ENCODE measurements around the gene GALM.

DNA sequence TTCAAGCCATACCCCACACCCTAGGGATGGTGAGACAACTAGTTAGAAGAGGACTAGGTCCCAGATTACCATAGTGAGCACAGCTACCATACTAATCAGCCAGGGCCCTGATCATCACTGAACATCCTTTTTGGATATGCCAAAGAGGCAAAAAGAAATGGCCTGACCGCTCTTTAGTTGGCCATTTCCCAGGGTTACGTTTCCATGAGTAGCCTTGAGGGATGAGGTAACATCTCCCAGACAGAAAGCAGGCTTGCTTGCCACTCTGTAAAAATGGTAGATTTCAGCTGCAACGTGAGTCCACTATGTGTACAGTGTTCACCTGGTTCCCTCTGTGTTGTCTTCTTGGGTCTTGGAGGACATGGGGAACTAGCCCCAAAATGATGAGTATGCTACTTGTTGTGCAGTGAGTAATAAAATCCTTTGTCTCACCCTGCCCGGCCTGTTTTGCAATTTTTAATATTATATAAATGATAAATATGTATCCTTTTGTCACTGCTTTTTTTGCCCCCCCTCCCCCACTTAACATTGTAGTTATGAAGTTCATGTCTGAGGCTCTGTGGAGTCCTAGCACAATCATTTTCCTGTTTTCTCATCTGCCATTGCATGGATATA is 8.9 kb upstream of the GALM start:
- no peak for TF ChIP-seq ZNF121 (tag by site-specific recombination; IDR thresholded peaks at IDR 0.05)
- TF ChIP-seq PRDM6 (tag by site-specific recombination; IDR thresholded peaks at IDR 0.05) = no peak
- no peak for TF ChIP-seq CTCF (tag by site-specific recombination; IDR thresholded peaks at IDR 0.05)
- no peak for TF ChIP-seq ZNF138 (tag by site-specific recombination; IDR thresholded peaks at IDR 0.05; ENCODE audit: borderline replicate concordance)
- TF ChIP-seq ZFP69B (tag by site-specific recombination; IDR thresholded peaks at IDR 0.05) = no peak
